HG02840 (cell line): ENCODE measurements around the gene KIAA1217.
"Not testable (repeated sequence)": the region's sequence is repeated elsewhere in the genome, so short reads cannot be mapped to it uniquely, and the experiment has no call there.

Source experiments
- ATAC-seq: cut with Tn5 transposase; IDR thresholded peaks from one replicate; pipeline ENCODE4 v1.9.1; 2021; ENCODE audit warnings: mild to moderate bottlenecking, moderate library complexity, moderate number of reproducible peaks; ENCODE audit not compliant: unreplicated experiment, low FRiP score

KIAA1217 gene

GRCh38 chr10:24324651-24325050 lies 115.7 kb downstream of the KIAA1217 start:
- no peak for ATAC-seq

DNA sequence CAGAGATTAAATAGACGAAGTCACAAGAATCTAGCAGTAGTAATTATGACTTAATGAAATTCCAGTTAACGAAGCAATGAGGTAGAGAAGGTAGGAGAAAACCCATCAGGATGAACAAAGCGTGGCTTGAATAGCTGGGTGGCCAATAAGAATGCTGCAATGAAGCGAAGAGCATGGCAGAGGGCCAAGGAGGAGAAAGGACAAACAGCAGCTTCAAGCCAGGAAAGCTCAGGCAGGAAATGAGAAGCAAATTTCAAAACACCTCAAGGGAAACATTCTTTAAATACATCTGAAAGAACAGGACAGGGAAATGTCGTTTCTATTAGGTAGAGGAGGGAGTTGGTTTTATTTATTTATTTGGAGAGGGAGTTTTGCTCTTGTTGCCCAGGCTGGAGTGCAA lies 122.5 kb downstream of the KIAA1217 start:
- no peak for ATAC-seq

DNA sequence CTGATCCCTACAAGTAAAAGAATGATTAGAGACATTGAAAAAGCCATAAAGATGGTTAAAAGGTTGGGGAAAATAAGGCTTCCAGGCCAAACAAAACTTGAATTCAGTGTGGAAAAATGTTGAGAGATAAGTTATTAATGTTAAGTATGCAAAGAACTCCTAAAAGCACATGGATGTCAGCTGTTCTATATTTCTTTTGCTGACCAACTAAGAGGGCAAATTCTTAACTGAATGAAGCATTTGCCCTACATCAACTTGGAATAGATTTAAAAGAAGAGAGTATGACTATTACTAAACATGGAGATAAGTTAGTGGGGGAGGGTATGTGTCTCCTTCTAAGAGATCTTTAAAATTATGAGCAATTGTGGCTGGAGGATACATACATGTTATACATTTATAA lies 124.8 kb downstream of the KIAA1217 start:
- ATAC-seq: no peak

- ATAC-seq: no peak
These were observed 125.5 kb downstream of the KIAA1217 start for GRCh38 chr10:24334279-24334939.

DNA sequence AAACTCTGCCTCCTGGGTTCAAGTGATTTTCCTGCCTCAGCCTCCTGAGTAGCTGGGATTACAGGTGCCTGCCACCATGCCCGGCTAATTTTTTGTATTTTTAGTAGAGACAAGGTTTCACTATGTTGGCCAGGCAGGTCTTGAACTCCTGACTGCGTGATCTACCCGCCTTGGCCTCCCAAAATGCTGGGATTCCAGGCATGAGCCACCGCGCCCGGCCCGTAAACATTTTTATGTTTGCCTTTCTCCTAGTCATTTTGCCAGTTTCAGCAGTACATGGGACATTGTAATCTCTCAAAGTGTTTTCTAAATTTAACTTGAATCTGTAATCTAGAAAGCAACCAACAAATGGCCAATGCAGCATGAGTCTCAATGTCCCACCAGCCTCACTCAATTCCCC lies 128.8 kb downstream of the KIAA1217 start:
- not testable (repeated sequence) for ATAC-seq

GRCh38 chr10:24339387-24339786 lies 130.4 kb downstream of the KIAA1217 start:
- no peak for ATAC-seq

DNA sequence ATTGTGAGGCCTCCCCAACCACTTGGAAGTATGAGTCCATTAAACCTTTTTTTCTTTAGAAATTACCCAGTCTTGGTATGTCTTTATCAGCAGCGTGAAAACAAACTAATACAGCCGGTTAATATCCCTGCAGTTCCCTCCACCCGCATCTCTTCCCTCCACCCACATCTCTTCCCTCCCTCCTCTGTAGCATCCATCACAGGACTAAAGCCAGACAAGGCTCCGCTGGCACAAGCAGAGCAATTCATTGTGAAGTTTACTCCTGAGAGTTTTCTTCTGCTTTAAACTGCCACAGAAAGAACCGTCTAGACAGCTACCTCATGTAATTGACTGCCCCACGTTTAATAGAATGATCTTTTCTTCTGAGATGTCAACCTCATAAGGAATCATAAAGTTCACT lies 131.5 kb downstream of the KIAA1217 start:
- ATAC-seq: no peak

DNA sequence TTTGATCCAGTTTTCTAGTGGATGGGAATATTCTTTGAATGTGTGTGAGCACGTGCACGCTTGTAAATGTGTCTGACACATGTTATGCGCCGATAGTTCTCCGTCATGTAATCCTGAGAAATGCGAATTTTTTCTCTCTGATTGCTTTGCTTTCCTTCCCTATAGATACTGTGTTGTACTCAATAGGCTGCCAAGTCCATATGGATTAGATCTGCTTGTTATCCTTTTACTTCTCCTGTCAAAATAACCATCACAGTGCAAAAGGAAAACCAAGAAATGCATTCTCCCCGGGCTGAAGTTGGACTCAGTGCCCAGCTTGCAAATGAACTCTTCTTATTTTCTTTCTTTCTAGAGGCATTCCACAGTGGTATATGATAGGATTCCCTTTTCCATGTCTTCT lies 131.9 kb downstream of the KIAA1217 start:
- no peak for ATAC-seq

GRCh38 chr10:24341371-24341770 lies 132.4 kb downstream of the KIAA1217 start:
- no peak for ATAC-seq

DNA sequence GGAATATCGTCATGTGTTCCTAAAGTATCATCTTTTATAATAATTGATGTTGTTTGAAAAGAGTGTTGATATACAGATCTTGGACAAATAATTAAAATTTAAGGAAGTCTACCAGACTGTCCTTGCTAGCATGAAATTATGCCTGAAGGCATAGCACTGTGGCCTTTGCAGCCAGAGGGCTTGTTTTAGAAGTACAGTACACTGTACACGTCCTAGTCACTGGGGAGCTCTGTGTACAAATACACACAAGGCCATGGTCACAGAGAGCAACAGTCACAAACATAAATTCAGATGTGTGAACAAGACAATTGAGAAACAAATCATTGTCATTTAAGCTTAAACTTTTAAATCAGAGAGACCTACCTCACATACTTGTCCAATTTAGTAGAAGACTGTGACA lies 133.0 kb downstream of the KIAA1217 start:
- no peak for ATAC-seq

DNA sequence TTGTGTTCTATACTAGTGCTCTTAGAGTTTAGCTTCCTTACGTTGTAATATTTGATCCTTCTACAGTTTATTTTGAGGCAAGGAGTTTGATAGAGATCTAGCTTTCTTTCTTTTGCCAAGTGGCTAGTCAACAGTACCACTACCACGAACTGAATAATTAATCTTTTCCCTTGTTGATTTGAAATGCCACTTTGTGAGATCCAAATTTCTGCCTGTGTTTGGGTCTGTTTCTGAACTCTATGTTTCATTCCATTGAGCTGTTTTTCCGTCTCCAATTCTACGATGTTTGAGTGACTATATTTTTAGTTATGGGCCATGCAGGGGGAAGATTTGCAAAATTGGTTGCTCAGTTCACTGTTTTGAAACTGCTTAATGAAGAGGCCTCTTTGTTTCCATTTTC lies 134.7 kb downstream of the KIAA1217 start:
- ATAC-seq: no peak

DNA sequence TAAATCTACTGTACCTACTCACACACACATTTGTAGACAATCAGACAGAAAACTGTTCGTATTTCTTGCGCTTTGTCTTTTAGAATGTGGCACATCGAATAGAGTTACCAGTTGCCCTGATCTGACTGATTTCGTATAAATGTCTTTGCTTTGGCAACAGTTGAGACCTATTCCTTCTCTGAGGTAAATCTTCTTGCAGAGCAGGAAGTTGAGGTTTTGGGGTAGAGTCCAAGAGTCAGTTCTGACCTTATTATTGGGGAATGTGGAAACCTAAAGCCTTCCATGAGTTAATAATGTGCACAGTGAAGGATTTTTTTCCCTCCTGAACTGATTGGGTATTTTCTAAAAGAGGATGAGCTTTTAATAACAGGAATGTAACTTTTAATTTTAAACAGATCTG lies 135.3 kb downstream of the KIAA1217 start:
- no peak for ATAC-seq

- no peak for ATAC-seq
These were observed 135.9 kb downstream of the KIAA1217 start for GRCh38 chr10:24344695-24345463.

DNA sequence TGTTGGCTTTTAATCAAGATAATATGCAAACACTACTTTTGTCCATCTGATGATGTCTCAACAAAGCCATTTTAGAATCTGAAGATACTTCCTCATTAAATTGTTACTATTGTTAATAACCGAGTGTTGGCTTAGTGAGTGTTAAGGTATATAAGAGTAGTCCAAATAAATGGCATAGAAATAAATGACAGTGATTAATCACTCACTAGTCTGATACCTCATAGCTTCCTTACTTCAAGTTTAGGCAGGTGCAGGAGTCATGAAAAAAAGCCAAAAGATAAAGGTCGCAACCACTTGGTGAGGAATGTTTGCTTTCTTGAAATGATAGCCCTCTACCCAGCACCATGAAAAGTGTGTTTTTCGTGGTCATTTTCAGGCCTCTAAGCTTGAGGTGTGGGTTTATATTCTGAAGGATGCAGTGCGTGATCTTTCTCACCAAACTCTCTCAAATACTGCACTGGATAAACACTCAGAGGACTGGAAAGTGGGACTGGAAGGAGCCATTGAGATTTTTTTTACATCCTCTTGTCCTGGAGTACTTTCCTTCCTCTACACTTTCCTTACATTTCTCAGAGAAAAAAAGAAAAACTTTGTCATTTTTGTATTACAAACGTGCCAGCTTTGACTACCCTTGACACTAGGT lies 138.1 kb downstream of the KIAA1217 start:
- no peak for ATAC-seq

- no peak for ATAC-seq
These were observed 140.6 kb downstream of the KIAA1217 start for GRCh38 chr10:24349379-24350001.

GRCh38 chr10:24350070-24350921 lies 141.4 kb downstream of the KIAA1217 start:
- no peak for ATAC-seq

DNA sequence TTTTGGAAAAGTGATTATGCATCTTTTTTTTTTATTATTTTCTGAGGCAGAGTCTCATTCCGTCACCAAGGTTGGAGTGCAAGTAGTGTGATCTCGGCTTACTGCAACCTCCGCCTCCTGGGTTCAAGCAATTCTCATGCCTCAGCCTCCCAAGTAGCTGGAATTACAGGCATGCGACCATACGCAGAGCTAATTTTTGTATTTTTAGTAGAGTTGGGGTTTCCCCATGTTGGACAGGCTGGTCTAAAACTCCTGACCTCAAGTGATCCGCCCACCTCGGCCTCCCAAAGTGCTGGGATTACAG lies 141.9 kb downstream of the KIAA1217 start:
- not testable (repeated sequence) for ATAC-seq

GRCh38 chr10:24351961-24352360 lies 143.0 kb downstream of the KIAA1217 start:
- ATAC-seq: no peak

- ATAC-seq: no peak
These were observed 143.5 kb downstream of the KIAA1217 start for GRCh38 chr10:24352399-24352798.

DNA sequence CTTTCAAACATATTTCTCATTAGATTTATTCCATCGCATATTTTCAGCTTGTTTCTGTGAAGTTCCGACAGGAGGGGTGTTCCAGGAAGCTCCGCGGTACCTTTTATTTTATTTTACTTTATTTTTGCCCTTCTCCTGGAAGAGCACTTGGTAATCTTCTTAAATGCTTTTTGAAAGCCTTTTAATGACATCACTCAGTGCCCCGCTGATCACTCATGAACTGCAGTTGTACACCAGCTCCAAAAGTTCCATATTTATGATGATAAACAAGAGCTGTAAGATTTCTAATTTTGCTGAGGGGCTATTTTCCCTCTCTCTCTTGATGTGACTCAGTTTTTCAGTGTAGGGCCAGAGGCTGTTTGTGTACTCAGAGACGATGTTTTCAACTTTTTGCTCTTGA lies 144.4 kb downstream of the KIAA1217 start:
- no peak for ATAC-seq
